ENCODE data around the gene APOD. TPM values are rescaled to one million over a fixed set of nuclear protein-coding genes. Genes with fewer than 3 reads are reported as not detected.
A peak's percentile ranks its signal among the peaks of the same experiment; 100 is the strongest.
"Not testable (repeated sequence)": the region's sequence is repeated elsewhere in the genome, so short reads cannot be mapped to it uniquely, and the experiment has no call there.

The APOD gene
- total and polyA plus RNA-seq, 10 donors, result 1.9 to 50.5 (median 4.4) TPM

DNA sequence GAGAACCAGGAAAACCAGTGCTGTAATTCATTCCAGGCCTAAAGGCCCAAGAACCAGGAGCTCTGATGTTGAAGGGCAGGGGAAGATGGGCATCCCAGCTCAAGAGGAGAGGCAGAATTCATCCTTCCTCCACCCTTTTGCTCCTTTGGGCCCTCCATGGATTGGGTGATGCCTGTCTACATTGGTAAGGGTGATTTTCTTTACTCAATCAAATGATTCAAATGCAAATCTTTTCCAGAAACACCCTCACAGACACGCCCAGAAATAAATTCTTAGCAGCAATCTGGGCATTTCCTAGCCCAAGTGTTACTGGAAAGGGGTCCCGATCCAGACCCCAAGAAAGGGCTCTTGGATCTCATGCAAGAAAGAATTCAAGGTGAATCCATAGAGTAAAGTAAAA is 17.6 kb upstream of the APOD start:
- Histone ChIP-seq H3K4me1 (peaks cover 0 to 14% (median 0%) of the 10 kb centered on the region in 6 donors), H3K36me3 (no peaks in the 10 kb centered on the region), H3K4me3 (no peak overlapping the region), H3K27me3 (replicated peaks in 1 of 7) (no peaks in the 10 kb centered on the region), H3K27ac (no peak overlapping the region), H3K9me3 (peaks cover 0 to 16% (median 10%) of the 10 kb centered on the region in 8 donors)
- intact Hi-C loops (cut with DNase I; ENCODE audit: low total_unique reads), result no loop called here
- WGBS, 5 donors, result 82 to 98% (median 90%) methylated on average over 2 of the region's 2 CpGs
- no peak for DNase-seq
- TF ChIP-seq POLR2A (IDR thresholded peaks at IDR 0.05), result no peak
- no peak for TF ChIP-seq POLR2AphosphoS5 (IDR thresholded peaks at IDR 0.05)
- TF ChIP-seq, protein P1, sequence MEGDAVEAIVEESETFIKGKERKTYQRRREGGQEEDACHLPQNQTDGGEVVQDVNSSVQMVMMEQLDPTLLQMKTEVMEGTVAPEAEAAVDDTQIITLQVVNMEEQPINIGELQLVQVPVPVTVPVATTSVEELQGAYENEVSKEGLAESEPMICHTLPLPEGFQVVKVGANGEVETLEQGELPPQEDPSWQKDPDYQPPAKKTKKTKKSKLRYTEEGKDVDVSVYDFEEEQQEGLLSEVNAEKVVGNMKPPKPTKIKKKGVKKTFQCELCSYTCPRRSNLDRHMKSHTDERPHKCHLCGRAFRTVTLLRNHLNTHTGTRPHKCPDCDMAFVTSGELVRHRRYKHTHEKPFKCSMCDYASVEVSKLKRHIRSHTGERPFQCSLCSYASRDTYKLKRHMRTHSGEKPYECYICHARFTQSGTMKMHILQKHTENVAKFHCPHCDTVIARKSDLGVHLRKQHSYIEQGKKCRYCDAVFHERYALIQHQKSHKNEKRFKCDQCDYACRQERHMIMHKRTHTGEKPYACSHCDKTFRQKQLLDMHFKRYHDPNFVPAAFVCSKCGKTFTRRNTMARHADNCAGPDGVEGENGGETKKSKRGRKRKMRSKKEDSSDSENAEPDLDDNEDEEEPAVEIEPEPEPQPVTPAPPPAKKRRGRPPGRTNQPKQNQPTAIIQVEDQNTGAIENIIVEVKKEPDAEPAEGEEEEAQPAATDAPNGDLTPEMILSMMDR (IDR thresholded peaks at IDR 0.05 in 8 of 11, conservative IDR thresholded peaks at IDR 0.05 in 3 of 11), result no peak

DNA sequence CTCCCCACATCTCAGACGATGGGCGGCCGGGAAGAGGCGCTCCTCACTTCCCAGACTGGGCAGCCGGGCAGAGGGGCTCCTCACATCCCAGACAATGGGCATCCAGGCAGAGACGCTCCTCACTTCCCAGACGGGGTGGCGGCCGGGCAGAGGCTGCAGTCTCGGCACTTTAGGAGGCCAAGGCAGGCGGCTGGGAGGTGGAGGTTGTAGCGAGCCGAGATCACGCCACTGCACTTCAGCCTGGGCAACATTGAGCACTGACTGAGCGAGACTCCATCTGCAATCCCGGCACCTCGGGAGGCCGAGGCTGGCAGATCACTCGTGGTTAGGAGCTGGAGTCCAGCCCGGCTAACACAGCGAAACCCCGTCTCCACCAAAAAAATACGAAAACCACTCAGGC is 16.2 kb upstream of the APOD start:
- 84 to 93% (median 89%) methylated on average over 9 to 23 of the region's 23 CpGs for WGBS, 5 donors

DNA sequence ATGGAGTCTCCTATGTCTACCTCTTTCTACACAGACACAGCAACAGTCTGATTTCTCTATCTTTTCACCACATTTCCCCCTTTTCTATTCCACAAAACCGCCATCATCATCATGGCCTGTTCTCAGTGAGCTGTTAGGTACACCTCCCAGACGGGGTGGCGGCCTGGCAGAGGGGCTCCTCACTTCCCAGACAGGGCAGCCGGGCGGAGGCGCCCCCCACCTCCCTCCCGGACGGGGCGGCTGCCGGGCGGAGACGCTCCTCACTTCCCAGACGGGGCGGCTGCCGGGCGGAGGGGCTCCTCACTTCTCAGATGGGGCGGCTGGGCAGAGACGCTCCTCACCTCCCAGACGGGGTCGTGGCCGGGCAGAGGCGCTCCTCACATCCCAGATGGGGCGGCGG is 15.8 kb upstream of the APOD start:
- intact Hi-C loops (cut with DNase I; ENCODE audit: low total_unique reads); H3K9me3 ChIP-seq; H3K27ac ChIP-seq; H3K36me3 ChIP-seq; DNase-seq; H3K27me3 ChIP-seq (replicated peaks in 1 of 7); H3K4me3 ChIP-seq: not testable (repeated sequence)
- WGBS, 5 donors, result 87 to 96% (median 93%) methylated on average over 10 to 24 of the region's 24 CpGs
- H3K4me1 ChIP-seq, result peaks cover 0 to 14% (median 0%) of the 10 kb centered on the region in 6 donors

More for the DNA sequence above, 16.2 kb upstream of the APOD start:
- intact Hi-C loops (cut with DNase I; ENCODE audit: low total_unique reads); H3K36me3 ChIP-seq; H3K27me3 ChIP-seq (replicated peaks in 1 of 7); H3K4me3 ChIP-seq; H3K27ac ChIP-seq; DNase-seq; H3K9me3 ChIP-seq: not testable (repeated sequence)
- peaks cover 0 to 14% (median 0%) of the 10 kb centered on the region in 6 donors for H3K4me1 ChIP-seq

DNA sequence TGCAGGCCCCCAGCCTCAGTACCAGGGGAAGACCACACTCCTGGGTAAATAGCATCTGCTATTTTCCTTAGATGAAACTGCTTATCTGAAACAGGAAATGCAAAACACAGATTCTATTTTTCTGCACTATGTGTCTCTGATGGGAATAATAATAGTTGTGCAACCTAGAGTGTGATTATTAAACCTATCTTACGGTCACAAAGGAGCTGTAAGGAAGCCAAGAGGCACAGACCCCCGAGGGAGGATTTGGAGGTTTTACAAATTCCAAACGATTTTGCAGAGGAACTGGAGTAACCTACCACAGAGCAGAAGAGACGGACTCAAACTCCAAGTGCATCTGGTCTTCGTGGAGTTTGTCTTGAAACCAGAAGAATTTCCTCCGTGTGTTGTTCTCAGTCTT is 14.1 kb upstream of the APOD start:
- H3K36me3 ChIP-seq, result no peaks in the 10 kb centered on the region
- H3K4me3 ChIP-seq, result no peak overlapping the region
- no peaks in the 10 kb centered on the region for H3K27me3 ChIP-seq (replicated peaks in 1 of 7)
- TF ChIP-seq POLR2AphosphoS5 (IDR thresholded peaks at IDR 0.05), result no peak
- TF ChIP-seq, protein P1 (IDR thresholded peaks at IDR 0.05 in 8 of 11, conservative IDR thresholded peaks at IDR 0.05 in 3 of 11), result no peak
- TF ChIP-seq POLR2A (IDR thresholded peaks at IDR 0.05), result no peak
- peak overlapping the region in 4 of 8 donors; percentile 14 to 49 (median 31) for H3K27ac ChIP-seq
- H3K9me3 ChIP-seq, result no peaks in the 10 kb centered on the region
- intact Hi-C loops (cut with DNase I; ENCODE audit: low total_unique reads), result no loop called here
- DNase-seq, result no peak
- 58 to 72% (median 66%) methylated on average over 6 of the region's 6 CpGs for WGBS, 5 donors
- peaks cover 0 to 14% (median 0%) of the 10 kb centered on the region in 6 donors for H3K4me1 ChIP-seq

DNA sequence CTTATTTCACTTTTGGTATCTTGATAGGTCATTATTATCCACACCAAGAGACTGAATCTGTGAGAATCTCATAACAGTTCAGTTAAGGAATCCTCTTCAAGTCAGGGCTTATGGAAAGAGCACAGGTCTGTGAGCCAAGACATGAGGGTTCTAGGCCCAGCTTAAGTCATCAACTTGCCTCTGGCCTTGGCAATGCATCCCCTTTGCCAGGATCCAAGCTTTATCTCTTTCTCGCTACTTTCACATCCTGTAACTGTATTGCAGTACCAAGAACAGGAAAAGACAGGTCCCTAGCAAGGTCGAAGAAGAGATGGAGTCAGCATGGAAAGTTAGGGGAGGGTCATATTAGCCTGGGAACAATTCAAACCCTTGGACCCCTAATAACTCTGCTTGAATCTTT is 13.5 kb upstream of the APOD start:
- intact Hi-C loops (cut with DNase I; ENCODE audit: low total_unique reads), result no loop called here

More for the DNA sequence above, 13.5 kb upstream of the APOD start:
- 51 to 75% (median 66%) methylated on average over 2 of the region's 2 CpGs for WGBS, 5 donors
- H3K4me3 ChIP-seq, result no peak overlapping the region
- no peaks in the 10 kb centered on the region for H3K9me3 ChIP-seq
- H3K27me3 ChIP-seq (replicated peaks in 1 of 7), result no peaks in the 10 kb centered on the region
- no peak for DNase-seq
- H3K4me1 ChIP-seq, result peaks cover 0 to 14% (median 0%) of the 10 kb centered on the region in 6 donors
- TF ChIP-seq POLR2A (IDR thresholded peaks at IDR 0.05), result no peak
- TF ChIP-seq, protein P1 (IDR thresholded peaks at IDR 0.05 in 8 of 11, conservative IDR thresholded peaks at IDR 0.05 in 3 of 11), result no peak
- peak in 1 of 3 donors; percentile 6 for TF ChIP-seq POLR2AphosphoS5 (IDR thresholded peaks at IDR 0.05)
- peak overlapping the region in 4 of 8 donors; percentile 14 to 49 (median 31) for H3K27ac ChIP-seq
- H3K36me3 ChIP-seq, result no peaks in the 10 kb centered on the region
